Right renal cortex interstitium (tissue), 3 donors: ENCODE data around the gene SPRR2B. TPM values are rescaled to one million over a fixed set of nuclear protein-coding genes. Genes with fewer than 3 reads are reported as not detected.
"Not testable (repeated sequence)": the region's sequence is repeated elsewhere in the genome, so short reads cannot be mapped to it uniquely, and the experiment has no call there.

ENCODE experiments used
- DNase-seq, 3 donors: peaks; one replicate each; pipeline ENCODE4 v3.0.0-alpha.2; 2013; ENCODE audit warnings: low read depth in 3 of 3, low spot score in 2 of 3
- polyA plus RNA-seq, 3 donors: library from polyadenylated mRNA; unstranded; fragments of 120-200 nt; gene quantifications; one replicate each; pipeline ENCODE4 v1.2.1, GENCODE V29; 2013; ENCODE audit not compliant: insufficient read length in 3 of 3

SPRR2B gene
- not detected for polyA plus RNA-seq

GRCh38 chr1:153071511-153071910 lies at the start of gene SPRR2B:
TSS of gene SPRR2B (minus strand) at chr1:153071611. CDS start at chr1:153070839, 772 bp downstream.
- DNase-seq: no peak

GRCh38 chr1:153120945-153121344 lies 49.5 kb upstream of the SPRR2B start:
- no peak for DNase-seq

DNA sequence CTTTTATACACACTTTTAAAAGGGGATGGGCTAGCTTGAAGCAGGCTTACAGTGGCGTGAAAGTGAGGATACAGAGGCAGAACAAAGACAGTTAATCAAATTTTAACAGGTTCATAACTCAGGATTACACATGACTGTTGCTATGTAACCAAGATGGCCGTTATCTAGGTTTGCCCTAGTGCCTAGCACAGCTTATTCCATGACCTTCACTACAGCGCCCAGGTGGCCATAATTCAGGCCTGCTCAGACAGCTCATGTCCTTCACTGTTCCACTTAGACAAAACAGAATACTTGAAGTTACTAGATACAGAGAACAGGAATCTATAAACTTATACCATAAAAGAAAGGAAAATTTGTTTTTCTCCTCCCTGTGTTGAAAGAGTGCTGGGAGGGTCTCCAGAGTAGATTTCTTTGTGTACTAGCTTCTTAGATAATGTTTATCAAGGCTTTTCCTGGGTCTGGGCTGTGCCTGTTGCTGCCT lies 48.1 kb upstream of the SPRR2B start:
- no peak for DNase-seq

GRCh38 chr1:153115264-153115663 lies 43.9 kb upstream of the SPRR2B start:
- DNase-seq: not testable (repeated sequence)

GRCh38 chr1:153113416-153113815 lies 42.0 kb upstream of the SPRR2B start, which contains the start of gene SPRR2F:
TSS of gene SPRR2F (minus strand) at chr1:153113516. CDS start at chr1:153112733, 783 bp downstream.
- no peak for DNase-seq

GRCh38 chr1:153112454-153112853 lies 41.0 kb upstream of the SPRR2B start:
- not testable (repeated sequence) for DNase-seq

DNA sequence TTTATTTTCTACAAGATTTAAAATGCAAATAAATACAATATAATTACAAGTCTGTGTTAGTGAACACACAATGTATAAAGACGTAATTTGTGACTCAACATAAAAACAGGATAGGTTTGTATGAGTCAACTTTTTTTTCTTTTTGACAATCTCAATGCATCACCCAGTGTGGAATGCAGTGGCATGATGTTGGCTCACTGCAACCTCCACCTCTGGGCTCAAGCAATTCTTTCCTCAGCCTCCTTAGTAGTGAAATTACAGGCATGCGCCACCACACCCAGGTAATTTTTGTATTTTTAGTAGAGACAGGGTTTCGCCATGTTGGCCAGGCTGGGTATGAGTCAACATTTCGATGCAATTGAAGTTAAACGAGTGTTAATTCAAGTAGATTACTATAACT lies 28.8 kb upstream of the SPRR2B start:
- no peak for DNase-seq

- DNase-seq: no peak
Measured at GRCh38 chr1:153099461-153100045, 28.1 kb upstream of the SPRR2B start.

DNA sequence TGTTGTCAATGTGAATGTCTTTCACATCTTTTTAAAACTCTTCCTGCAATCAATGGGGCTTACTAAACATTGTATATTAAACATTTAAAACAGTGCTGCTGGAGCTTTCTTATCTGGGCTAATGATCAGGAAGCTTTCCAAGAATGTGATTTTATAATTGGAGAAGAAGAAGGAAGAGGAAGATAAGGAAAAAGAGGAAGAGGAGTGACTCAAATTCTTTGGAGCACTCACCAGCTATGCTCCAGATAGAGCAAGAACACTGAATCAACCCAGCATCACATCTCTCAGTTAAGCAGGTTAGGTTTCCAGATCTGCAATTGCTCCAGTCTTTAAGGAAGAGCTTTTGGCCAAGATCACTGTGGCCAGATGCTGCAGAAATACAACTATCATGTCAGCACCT lies 24.4 kb upstream of the SPRR2B start:
- DNase-seq: no peak

DNA sequence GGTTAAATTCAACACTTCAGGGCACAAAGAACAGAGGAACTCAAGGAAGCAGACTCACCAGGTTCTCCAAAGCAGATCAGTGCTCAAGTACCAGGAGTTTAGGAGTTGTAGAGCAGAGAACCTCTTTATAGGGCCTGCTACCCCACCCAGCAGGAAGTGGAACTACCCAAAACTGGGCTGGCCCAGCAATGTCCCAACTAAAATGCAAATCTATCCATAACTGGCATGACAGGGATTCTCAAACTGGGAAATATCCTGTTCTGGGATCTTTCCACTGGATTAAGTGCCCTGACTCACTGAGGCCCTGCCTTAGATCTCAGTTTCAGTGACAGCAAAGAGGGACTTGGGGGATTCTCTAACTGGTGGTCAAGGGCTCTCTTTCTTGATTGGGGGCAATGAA lies 23.0 kb upstream of the SPRR2B start, which contains the start of gene SPRR2E:
SPRR2E (minus strand) TSS at position 101 of the 400 bp plus-strand sequence. CDS start 775 bp downstream, outside the sequence.
- DNase-seq: no peak

GRCh38 chr1:153087652-153088051 lies 16.2 kb upstream of the SPRR2B start:
- DNase-seq: no peak

GRCh38 chr1:153081736-153082135 lies 10.3 kb upstream of the SPRR2B start:
- no peak for DNase-seq

DNA sequence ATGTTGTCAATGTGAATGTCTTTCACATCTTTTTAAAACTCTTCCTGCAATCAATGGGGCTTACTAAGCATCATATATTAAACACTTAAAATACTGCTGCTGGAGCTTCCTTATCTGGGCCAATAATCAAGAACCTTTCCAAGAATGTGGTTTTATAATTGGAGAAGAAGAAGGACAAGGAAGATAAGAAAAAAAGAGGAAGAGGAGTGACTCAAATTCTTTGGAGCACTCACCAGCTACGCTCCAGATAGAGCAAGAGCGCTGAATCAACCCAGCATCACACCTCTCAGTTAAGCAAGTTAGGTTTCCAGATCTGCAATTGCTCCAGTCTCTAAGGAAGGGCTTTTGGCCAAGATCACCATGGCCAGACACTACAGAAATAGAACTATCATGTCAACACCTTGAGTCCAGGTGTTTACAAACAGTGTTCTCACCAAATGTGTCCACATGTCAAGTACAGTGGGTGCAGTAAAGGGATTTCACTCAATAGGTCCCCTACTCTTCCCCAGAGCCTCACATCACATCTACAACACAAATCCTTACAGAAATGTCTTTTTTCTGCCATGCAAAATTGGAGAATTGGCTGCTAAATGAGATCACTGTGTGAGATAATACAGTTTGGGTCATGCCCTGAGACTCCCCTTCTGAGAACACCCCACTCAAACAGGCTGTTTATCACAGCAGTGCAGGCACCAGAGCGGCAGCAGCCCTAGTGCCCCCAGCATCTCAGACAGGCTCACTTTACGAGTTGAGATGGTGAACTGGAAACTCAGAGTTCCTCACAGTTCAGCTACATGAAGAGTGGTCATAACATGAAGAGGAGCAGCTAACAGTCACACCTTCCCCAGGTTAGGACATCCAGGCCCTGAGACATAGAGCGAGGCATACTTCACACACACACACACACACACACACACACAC lies 1.7 kb upstream of the SPRR2B start:
- no peak for DNase-seq

DNA sequence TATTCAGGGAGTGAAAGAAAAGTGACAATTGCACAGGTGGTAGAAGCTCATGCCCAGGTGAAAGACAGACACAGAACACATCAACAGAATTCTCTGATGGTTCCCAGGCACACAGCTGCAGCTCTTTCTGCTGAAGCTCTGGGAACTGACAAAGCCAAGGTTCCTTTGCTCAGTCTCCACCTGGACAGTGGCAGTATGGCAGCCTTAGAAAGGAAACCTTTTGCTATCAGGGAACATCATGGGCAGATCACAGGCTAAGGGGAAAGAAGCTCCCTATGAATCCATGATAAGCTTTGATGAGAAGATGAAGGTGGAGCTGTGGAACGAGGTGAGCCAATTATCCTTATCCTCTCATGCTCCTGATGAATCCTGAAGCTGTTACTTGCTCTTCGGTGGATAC lies 1.2 kb downstream of the SPRR2B start:
- DNase-seq: no peak

GRCh38 chr1:153058826-153059784 lies 12.3 kb downstream of the SPRR2B start:
- DNase-seq: no peak

DNA sequence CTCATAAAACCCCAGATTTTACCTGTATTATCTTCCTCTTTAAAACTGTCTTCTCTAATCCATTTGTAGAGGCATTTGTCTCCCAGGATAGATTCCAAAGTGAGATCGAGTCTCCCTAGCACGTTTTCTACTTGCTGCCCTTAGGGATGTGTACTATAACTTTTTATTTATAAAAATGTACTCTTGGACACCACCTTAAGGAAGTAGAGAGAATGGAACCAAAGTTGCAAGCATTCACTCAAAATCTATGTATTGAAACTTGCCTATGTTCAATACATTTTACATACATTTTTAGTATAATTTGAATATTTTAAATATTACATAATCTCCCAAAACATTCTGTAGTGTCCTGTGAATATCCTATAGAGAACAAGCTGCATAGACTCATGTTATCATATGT lies 13.3 kb downstream of the SPRR2B start:
- DNase-seq: no peak

DNA sequence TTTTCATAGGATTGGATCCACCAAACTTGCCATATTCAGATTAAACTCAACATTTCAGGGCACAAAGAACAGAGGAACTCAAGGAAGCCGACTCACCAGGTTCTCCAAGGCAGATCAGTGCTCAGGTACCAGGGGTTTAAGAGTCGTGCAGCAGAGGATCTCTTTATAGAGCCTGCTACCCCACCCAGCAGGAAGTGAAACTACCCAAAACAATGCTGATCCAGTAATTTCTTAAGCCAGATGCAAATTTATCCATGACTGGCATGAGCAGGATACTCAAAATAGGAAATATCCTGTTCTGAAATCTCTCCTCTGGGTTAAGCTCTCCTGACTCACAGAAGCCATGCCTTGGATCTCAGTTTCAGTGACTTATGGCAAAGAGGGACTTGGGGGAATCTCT lies 14.0 kb downstream of the SPRR2B start, which contains the start of gene SPRR2A:
SPRR2A (minus strand) TSS at position 138 of the 400 bp plus-strand sequence. CDS start 777 bp downstream, outside the sequence.
- no peak for DNase-seq

DNA sequence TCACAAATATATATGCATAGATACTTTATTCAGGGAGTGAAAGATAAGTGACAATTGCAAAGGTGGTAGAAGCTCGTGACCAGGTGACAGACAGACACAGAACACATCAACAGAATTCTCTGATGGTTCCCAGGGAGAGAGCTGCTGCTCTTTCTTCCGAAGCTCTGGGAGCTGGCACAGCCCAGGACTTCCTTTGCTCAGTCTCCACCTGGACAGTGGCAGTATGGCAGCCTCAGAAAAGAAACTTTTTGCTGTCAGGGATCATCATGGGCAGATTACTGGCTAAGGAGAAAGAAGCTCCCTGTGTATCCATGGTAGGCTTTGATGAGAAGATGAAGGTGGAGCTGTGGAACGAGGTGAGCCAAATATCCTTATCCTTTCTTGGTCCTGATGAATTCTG lies 15.3 kb downstream of the SPRR2B start:
- DNase-seq: not testable (repeated sequence)

DNA sequence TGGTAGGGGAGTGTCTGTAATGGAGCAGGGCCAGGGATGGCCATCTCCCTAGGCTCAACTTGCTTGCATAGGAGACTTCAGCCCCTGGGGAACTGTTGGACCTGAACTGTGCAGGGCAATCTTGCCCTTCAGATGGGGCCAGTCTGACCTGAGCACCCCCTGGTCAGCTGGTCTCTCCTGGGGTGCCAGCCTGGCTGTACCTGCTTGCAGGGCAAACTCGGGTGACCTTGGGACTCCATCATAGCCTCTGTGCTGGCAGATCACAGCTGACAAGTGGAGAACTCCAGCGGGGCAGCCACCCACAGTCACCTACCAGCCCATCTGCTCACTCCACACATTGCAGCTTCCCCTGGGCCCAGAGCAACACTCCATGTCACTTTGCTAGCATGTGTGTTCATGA lies 22.2 kb downstream of the SPRR2B start:
- no peak for DNase-seq

DNA sequence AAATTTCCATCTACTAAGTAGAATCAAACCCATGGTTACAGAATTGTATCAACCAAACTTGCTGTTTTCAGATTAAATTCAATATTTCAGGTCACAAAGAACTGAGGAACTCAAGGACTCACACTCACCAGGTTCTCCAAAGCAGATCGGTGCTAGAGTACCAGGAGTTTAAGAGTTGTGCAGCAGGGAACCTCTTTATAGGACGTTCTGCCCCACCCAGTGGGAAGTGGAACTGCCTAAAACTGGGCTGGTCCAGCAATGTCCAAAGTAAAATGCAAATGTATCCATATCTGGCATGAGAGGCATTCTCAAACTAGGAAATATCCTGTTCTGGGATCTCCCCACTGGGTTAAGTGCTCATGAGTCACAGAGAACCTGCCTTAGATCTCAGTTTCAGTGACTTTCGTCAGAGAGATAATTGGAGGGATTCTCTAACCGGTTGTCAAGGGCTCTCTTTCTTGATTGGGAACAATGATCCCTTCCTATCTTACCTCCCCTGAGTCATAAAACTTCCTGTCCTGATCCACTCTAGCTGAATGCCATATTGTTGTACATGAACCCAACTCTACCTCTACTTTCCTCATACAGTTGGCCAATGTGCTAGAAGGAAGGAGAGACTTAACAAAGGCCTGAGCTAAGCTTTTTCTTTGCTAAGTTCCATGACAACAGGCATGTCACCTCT lies 30.3 kb downstream of the SPRR2B start, which contains the start of gene SPRR2D:
SPRR2D (minus strand) TSS at position 171 of the 682 bp plus-strand sequence. CDS start 774 bp downstream, outside the sequence.
- no peak for DNase-seq
